CD1c-positive myeloid dendritic cell (primary cell): ENCODE results near the gene C1orf198.
"Not testable (repeated sequence)": the region's sequence is repeated elsewhere in the genome, so short reads cannot be mapped to it uniquely, and the experiment has no call there.

Experiments used
- DNase-seq: peaks from one replicate; pipeline ENCODE4 v3.0.0-alpha.2; 2016; ENCODE audit errors: extremely low spot score

C1orf198 gene

DNA sequence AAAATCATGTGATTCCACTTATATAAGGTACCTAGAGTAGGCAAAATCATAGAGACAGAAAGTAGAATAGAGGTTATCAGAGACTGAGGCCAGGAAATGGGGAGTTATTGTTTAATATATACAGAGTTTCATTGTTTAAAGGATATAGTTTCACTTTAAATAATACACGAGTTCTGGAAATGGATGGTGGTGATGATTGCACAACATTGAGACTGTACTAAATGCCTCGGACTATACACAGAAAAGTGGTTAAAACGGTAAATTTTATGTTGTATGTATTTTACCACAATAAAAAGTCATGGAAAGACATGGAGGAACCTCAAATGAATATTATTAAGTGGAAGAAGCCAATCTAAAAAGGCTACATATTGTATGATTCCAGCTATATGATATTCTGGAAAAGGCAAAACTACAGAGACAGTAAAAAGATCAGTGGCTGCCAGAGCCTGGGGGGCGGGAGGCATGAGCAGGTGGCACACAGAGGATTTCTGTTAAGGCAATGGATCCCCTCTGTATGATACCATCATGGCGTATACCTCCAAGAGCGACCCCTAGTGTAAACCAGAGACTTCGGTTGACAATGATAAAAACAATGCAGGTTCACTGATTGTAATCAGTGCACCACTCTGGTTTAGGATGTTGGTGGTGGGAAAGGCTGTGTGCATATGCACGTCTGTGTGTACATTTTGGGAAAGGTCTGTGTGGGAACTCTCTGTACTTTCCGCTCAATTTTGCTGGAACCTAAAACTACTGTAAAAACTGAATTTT, 7.5 kb downstream of the C1orf198 start:
- no peak for DNase-seq

GRCh38 chr1:230858918-230859729, 9.2 kb downstream of the C1orf198 start:
- no peak for DNase-seq

GRCh38 chr1:230858236-230858820, 10.0 kb downstream of the C1orf198 start:
- DNase-seq, result no peak

- no peak for DNase-seq
Measured at GRCh38 chr1:230857822-230858221, 10.5 kb downstream of the C1orf198 start.

- no peak for DNase-seq
Measured at GRCh38 chr1:230857077-230857476, 11.2 kb downstream of the C1orf198 start.

- DNase-seq, result no peak
Measured at GRCh38 chr1:230855886-230856285, 12.4 kb downstream of the C1orf198 start.

DNA sequence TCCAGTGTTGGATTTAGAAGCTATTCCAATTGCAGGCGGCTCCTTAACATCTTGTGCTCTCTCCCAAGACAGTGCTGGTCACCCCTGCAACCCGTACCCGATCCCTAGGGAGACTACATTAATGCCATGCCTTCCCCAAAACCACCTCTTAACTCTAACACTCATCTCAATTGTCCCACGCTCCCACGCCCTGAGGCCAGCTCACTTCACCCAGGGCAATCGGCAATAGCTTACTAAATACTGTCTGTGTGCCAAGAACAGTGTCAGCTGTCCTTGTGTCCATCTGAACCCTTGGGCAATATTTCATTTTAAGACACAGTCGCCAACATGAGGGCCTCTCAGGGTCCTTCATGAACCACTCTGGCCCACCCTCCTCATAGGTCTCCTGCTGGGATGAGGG, 13.9 kb downstream of the C1orf198 start:
- no peak for DNase-seq

DNA sequence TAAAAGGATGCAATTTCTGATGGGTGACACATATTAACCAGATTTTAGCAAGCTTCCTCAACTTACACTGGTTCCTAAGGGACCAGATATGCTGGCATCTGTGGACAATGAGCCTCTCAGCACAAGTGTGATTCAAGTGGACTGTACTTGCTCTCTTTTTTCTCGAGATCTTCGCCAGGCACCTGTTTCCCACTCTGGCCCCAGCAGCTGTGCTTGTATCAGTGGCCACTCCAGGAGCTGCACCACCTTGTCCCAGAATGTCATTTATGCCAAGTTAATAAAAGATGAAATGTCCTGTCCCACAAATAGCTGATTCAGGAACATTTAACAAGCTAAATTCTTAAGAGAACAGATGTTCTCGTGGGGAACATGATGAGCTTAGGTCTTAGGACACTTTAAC, 14.6 kb downstream of the C1orf198 start:
- DNase-seq, result no peak

- DNase-seq, result no peak
Measured at GRCh38 chr1:230852959-230853358, 15.4 kb downstream of the C1orf198 start.

DNA sequence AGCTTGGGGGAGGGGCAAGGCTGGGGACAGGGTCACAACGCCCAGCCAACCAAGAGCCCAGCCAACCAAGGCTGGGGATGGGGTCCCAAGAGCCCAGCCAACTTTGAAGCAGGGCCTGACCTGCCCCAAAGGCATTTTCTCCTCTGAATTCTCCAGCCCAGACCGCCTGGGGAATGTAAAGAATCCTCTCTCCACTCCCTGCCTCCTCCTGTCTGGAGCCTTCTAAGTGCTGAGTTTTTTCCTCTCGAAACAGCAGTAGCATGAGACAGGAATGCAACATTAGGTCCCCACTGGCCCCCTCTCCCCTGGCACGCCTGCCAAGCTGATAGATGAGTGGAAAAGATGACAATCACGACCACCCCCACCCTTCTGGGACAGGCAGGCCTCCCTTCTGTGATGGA, 17.0 kb downstream of the C1orf198 start:
- no peak for DNase-seq

DNA sequence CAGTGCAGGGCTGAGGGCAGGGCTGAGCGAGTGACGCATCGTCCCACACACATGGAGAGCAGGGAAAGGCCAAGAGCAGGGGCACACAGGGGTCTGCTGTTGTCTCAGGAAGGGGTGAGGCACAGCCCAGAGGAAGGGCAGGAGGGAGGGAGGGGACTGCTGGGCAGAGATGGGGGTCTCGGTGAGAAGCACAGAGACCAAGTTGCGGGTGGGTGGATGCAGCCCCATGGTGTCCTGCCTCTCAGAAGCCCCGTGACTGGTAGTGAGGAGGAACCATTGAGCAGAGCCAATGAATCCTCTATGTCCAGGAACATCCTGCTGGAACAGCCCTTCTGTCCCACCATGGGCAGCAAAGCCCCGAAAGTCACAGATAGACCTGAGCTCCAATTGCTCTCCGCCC, 17.8 kb downstream of the C1orf198 start:
- no peak for DNase-seq

GRCh38 chr1:230849451-230850224, 18.7 kb downstream of the C1orf198 start:
- DNase-seq, result no peak

GRCh38 chr1:230848235-230848634, 20.1 kb downstream of the C1orf198 start:
- DNase-seq, result no peak

GRCh38 chr1:230845184-230845583, 23.1 kb downstream of the C1orf198 start:
- DNase-seq, result not testable (repeated sequence)

DNA sequence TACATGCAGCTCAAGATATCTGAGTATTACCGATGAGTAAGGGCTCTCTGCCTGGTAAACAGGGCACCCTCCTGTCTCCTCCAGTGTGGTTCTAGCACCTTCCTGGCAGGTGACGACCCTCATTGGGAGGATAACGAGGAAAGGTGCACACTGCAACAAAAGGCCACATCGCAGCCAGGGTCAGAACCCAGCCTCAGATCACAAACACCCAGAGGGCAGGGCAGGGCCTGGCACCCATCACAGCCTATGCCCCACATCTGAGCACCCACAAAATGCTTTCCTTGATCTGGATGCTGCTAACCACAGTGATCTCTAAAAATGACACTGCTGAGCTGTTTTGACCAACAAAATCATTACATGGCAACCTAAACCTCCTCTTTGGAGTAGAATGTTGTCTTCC, 23.8 kb downstream of the C1orf198 start:
- no peak for DNase-seq

- no peak for DNase-seq
Measured at GRCh38 chr1:230843503-230844309, 24.6 kb downstream of the C1orf198 start.

- DNase-seq, result no peak
Measured at GRCh38 chr1:230842801-230843200, 25.5 kb downstream of the C1orf198 start.

DNA sequence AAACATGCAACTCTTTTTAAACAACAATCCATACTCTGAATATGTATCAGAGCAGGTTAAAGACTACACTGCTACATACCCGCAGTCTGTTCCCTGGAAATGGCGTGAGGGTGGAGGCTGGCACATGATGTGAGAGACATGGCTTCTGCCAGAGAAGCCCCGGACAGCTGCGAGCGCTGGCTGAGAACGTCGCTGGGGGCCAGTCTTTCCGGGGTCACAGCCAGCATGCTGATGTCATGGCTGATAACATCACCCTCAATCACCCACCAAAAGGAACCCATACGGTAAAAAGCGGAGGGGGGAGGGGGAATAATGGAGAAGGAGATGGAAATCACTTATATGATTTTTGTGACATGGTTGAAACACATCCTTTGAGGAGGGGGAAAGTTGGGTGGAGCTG, 29.1 kb downstream of the C1orf198 start:
- no peak for DNase-seq

DNA sequence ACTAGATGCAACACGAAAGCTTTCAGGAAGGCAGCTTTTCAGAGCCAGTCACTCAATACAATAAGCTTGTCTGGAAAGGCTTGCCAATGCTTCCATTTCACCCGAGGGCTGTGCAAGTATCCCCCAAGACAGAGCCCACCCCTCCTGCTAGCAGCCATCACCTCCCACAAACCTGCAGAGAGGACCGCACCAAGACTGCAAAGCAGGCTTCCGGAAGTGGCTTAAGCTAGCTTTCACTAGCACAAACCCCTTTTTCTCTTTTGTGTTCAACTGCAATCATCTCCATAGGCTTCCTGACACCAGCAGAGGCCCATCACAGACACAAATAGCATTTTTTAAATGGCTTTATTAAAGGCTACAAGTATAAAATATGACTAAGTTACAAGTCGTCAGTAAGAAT, 31.5 kb downstream of the C1orf198 start:
- no peak for DNase-seq

DNA sequence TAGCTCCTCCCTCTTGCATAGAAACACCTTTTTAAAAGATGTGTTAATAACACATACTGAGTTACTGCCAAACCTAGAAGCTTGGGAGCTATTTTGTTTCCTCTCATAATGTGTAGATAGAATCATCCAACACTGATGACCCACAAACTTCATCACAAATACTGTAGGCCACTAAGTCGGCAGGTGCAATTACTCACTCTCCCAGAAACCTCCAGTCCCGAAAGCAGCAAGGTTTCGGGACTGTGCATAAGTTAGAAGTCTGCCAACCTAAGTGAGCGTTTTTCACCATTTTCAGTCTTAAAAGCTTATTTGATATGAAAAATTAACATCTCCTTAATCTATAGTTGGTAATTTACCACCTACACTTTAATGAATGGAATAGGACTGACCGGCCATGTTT, 32.0 kb downstream of the C1orf198 start:
- no peak for DNase-seq

DNA sequence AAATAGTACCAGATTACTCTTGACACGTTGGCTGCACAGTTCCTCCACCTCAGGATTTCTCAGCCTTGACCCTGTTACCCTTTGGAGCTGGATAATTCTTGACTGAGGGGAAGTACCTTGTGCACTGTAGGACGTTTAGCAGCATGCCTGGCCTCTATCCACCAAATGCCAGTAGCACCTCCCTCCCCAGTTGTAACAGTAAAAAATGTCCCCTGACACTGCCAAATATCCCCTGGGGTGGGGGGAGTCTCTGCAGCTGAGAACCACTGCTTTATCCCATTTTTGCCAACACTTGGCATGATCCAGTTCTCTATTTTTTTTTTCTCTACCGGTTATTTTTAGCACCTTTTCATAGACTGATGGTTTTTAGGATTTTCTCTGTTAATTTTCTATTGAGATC, 34.0 kb downstream of the C1orf198 start:
- no peak for DNase-seq
